ENCODE results near the gene LAMA5.

GRCh38 chr20:62377615-62378178 is 10.6 kb upstream of the LAMA5 start:
- TF ChIP-seq CTCF (IDR thresholded peaks at IDR 0.05) (no peak), POLR2A (IDR thresholded peaks at IDR 0.05) (no peak)

Measured in breast epithelium (tissue), 3 donors.